OCI-LY3 (cell line): ENCODE data around the gene PANK4.

Experiments
- EZH2phosphoT487 ChIP-seq: fragments of 200-600 bp; shearing (Covaris generic); IDR thresholded peaks from 2 replicates; pipeline ENCODE4 v1.6.1; 2018; ENCODE audit warnings: antibody characterized with exemption, mixed run types, low read depth
- TF ChIP-seq, protein P1 (sequence below): fragments of 200-600, 300-600 bp; sonication (generic); IDR thresholded peaks from 2 replicates; pipeline ENCODE4 v1.5.1; 2014; ENCODE audit warnings: antibody characterized with exemption, low read length, low read depth

DNA sequence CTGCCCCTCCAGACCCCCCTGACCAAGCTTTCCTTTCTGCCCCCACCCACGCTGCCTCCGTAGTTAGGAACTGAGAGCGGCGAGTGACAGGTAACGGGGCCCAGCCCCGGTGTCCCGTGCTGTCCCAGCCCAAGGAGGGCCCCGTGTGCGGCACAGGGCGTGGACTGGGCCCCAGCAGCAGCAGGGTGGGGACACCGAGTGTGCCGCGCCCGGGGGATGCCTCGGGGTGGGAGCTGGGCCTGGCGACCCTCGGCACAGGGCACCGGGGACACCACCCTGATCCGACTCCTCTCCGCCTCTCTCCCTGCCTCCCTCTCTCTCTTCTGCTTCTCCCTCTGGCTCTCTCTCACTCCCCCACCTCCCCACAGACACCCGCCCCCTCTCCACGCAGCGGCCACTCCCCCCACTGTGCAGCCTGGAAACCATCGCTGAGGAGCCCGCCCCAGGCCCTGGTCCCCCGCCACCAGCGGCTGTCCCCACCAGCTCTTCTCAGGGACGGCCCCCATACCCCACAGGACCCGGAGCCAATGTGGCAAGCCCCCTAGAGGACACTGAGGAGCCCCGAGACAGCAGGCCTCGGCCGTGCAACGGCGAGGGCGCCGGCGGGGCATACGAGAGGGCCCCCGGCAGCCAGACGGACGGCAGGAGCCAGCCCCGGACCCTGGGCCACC is 22.7 kb downstream of the PANK4 start:
- TF ChIP-seq, protein P1, sequence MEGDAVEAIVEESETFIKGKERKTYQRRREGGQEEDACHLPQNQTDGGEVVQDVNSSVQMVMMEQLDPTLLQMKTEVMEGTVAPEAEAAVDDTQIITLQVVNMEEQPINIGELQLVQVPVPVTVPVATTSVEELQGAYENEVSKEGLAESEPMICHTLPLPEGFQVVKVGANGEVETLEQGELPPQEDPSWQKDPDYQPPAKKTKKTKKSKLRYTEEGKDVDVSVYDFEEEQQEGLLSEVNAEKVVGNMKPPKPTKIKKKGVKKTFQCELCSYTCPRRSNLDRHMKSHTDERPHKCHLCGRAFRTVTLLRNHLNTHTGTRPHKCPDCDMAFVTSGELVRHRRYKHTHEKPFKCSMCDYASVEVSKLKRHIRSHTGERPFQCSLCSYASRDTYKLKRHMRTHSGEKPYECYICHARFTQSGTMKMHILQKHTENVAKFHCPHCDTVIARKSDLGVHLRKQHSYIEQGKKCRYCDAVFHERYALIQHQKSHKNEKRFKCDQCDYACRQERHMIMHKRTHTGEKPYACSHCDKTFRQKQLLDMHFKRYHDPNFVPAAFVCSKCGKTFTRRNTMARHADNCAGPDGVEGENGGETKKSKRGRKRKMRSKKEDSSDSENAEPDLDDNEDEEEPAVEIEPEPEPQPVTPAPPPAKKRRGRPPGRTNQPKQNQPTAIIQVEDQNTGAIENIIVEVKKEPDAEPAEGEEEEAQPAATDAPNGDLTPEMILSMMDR = no peak
- TF ChIP-seq EZH2phosphoT487 = no peak
